K562 (cell line): ENCODE data around the gene PLAAT4. TPM values are rescaled to one million over a fixed set of nuclear protein-coding genes. Genes with fewer than 3 reads are reported as not detected.

Source experiments
- FOXJ3 ChIP-seq: sonication (generic); formaldehyde crosslinking; IDR thresholded peaks from 2 replicates; pipeline ENCODE4 v1.4.0; 2020; ENCODE audit warnings: mild to moderate bottlenecking, missing genetic modification reagents
- GABPB2 ChIP-seq: fragments of 250-450 bp; sonication (Bioruptor Pico); conservative IDR thresholded peaks from 2 replicates; pipeline ENCODE4 v1.5.1; 2021; ENCODE audit warnings: mild to moderate bottlenecking
- GTF2F1 ChIP-seq: IDR thresholded peaks from 2 replicates; pipeline ENCODE4 v1.6.1; 2011; ENCODE audit warnings: low read depth, low read length, improper control_type of control experiment
- HMGXB4 ChIP-seq: sonication (generic); formaldehyde crosslinking; IDR thresholded peaks from 2 replicates; pipeline ENCODE4 v1.8.1; 2023; ENCODE audit warnings: mild to moderate bottlenecking, missing genetic modification reagents
- KLF10 ChIP-seq: fragments of 250-450 bp; sonication (Bioruptor Pico); IDR thresholded peaks from 2 replicates; pipeline ENCODE4 v1.6.1; 2021; ENCODE audit warnings: matching md5 sums
- MAFF ChIP-seq: IDR thresholded peaks from 2 replicates; pipeline ENCODE4 v1.6.1; 2012; ENCODE audit warnings: low read length, improper control_type of control experiment
- MCM5 ChIP-seq: fragments of 450-650 bp; IDR thresholded peaks from 2 replicates; pipeline ENCODE4 v1.6.1; 2016; ENCODE audit warnings: low read depth
- MEF2D ChIP-seq: conservative IDR thresholded peaks from 2 replicates; pipeline ENCODE4 v1.6.1; 2016; ENCODE audit warnings: low read depth, missing genetic modification characterization, missing compliant biosample characterization
- PTBP1 ChIP-seq: fragments of 200-400 bp; formaldehyde crosslinking; IDR thresholded peaks from 2 replicates; pipeline ENCODE4 v1.6.1; 2017; ENCODE audit warnings: low read depth, low read length
- RCOR1 ChIP-seq, 2 experiments: IDR thresholded peaks; 2 replicates each; pipeline ENCODE4 v1.6.1; 2012; ENCODE audit warnings: low read depth in 2 of 2, low read length in 2 of 2, borderline replicate concordance in 1 of 2, improper control_type of control experiment in 1 of 2
- SMARCC2 ChIP-seq: fragments of 450-650 bp; IDR thresholded peaks from 2 replicates; pipeline ENCODE4 v1.6.1; 2017; ENCODE audit warnings: antibody characterized with exemption, moderate library complexity, mild to moderate bottlenecking, low read depth
- THRB ChIP-seq: fragments of 450-650 bp; formaldehyde crosslinking; conservative IDR thresholded peaks from 2 replicates; pipeline ENCODE4 v1.4.0; 2022; ENCODE audit warnings: mild to moderate bottlenecking, missing genetic modification characterization
- ZBTB40 ChIP-seq, 2 experiments: fragments of 450-650 bp in 1 of 2; sonication (generic) in 1 of 2; formaldehyde crosslinking in 1 of 2; IDR thresholded peaks; 2 replicates each; pipeline versions ENCODE4 v1.7.1 to v1.9.0; 2016 to 2022; ENCODE audit warnings: inconsistent platforms in 1 of 2, mild to moderate bottlenecking in 1 of 2, missing genetic modification reagents in 1 of 2
- ZNF395 ChIP-seq: fragments of 200-800 bp; sonication (Bioruptor generic); IDR thresholded peaks from 2 replicates; pipeline ENCODE4 v1.6.1; 2017; ENCODE audit warnings: missing genetic modification characterization, missing compliant biosample characterization
- ZNF583 ChIP-seq: fragments of 250-450 bp; sonication (Bioruptor Pico); IDR thresholded peaks from 2 replicates; pipeline ENCODE4 v1.4.0; 2020
- polyA plus RNA-seq, 8 experiments: library from polyadenylated mRNA; depleted of rRNA in 4 of 8; stranded (reverse) in 5 of 8; unstranded in 3 of 8; fragments of >200 nt; fragmentation: Nextera tagmentation in 2 of 8; fragmentation: Illumina TruSeq in 1 of 8; extraction: Ambion mirVana in 2 of 8; extraction: Trizol in 1 of 8; gene quantifications; 2 replicates each; pipeline versions ENCODE4 v1.2.1 to v1.2.3, GENCODE V29; 2011 to 2014; ENCODE audit warnings: inconsistent platforms in 1 of 8, missing spikeins in 1 of 8
- total RNA-seq, 7 experiments: library from RNA; depleted of rRNA in 6 of 7; stranded (reverse); fragments of >200 nt in 6 of 7; fragmentation: Illumina TruSeq in 2 of 7; extraction: Trizol in 2 of 7; gene quantifications; 2 replicates each; pipeline versions ENCODE4 v1.2.1 to v1.2.3, GENCODE V29; 2011 to 2021; ENCODE audit warnings: low replicate concordance in 1 of 7

PLAAT4 gene
- total and polyA plus RNA-seq, 9 of the 15 experiments (the other 6 are each of a cell fraction or from before 2014, with no cell fraction given) = 0.54 to 3.0 (median 1.3) TPM; not detected in 1

- TF ChIP-seq ZNF395 (CRISPR knock-in tag) = peak; percentile 100
- TF ChIP-seq MCM5 = no peak
- no peak for TF ChIP-seq HMGXB4 (CRISPR knock-in tag)
- no peak for TF ChIP-seq RCOR1 (IDR thresholded peaks at IDR 0.05; ENCODE audit: borderline replicate concordance in 1 of 2, low read depth in 2 of 2, low read length in 2 of 2)
- TF ChIP-seq PTBP1 = no peak
- peak; percentile 95 for TF ChIP-seq MEF2D (tag)
- TF ChIP-seq GTF2F1 = no peak
- no peak for TF ChIP-seq GABPB2 (CRISPR knock-in tag)
- peak; percentile 78; the same call in 1 of the 2 replicates for TF ChIP-seq KLF10 (CRISPR knock-in tag)
- no peak for TF ChIP-seq FOXJ3
- TF ChIP-seq THRB (CRISPR knock-in tag) = peak; percentile 86
- no peak for TF ChIP-seq ZBTB40 (IDR thresholded peaks at IDR 0.05)
- no peak for TF ChIP-seq ZBTB40 (CRISPR knock-in tag; IDR thresholded peaks at IDR 0.05)
- peak; percentile 99 for TF ChIP-seq ZNF583
- TF ChIP-seq SMARCC2 = no peak
- TF ChIP-seq MAFF = peak; percentile 23; the same call in 1 of the 2 replicates
These were observed 1.6 kb upstream of the PLAAT4 start (continued) for GRCh38 chr11:63534895-63535461.
